GM10266 (cell line): ENCODE data around the gene FRMD4A.

Experiments used
- DNase-seq: peaks from one replicate; pipeline ENCODE4 v3.0.0; 2012; ENCODE audit errors: extremely low spot score
- CTCF ChIP-seq: IDR thresholded peaks from 2 replicates; pipeline ENCODE4 v1.5.1; 2012; ENCODE audit warnings: mild to moderate bottlenecking, low read depth; ENCODE audit not compliant: control insufficient read depth, insufficient read depth; ENCODE audit errors: missing control alignments

Gene FRMD4A

GRCh38 chr10:13827076-13827797, 503.5 kb downstream of the FRMD4A start:
- DNase-seq = no peak
- TF ChIP-seq CTCF = no peak

GRCh38 chr10:13823709-13824405, 506.9 kb downstream of the FRMD4A start:
- TF ChIP-seq CTCF = no peak
- DNase-seq = no peak

- DNase-seq = no peak
Observed at GRCh38 chr10:13823096-13823708, 507.5 kb downstream of the FRMD4A start.

GRCh38 chr10:13822490-13822889, 508.2 kb downstream of the FRMD4A start:
- TF ChIP-seq CTCF = no peak
- DNase-seq = no peak

More at GRCh38 chr10:13823096-13823708, 507.5 kb downstream of the FRMD4A start:
- no peak for TF ChIP-seq CTCF

GRCh38 chr10:13820964-13821337, 509.8 kb downstream of the FRMD4A start:
- no peak for DNase-seq

GRCh38 chr10:13820119-13820963, 510.4 kb downstream of the FRMD4A start:
- no peak for TF ChIP-seq CTCF
- no peak for DNase-seq

More at GRCh38 chr10:13820964-13821337, 509.8 kb downstream of the FRMD4A start:
- TF ChIP-seq CTCF = no peak
